Body of pancreas (tissue), 4 donors: ENCODE measurements around the gene ADAMTS6.

Experiments
- POLR2A ChIP-seq, 3 donors: fragments of 450-650 bp; IDR thresholded peaks; one replicate each; pipeline ENCODE4 v1.6.1; 2016; ENCODE audit warnings: antibody characterized with exemption in 3 of 3, mild to moderate bottlenecking in 2 of 3
- TF ChIP-seq, protein P1 (sequence below), 7 experiments: fragments of 450-650 bp in 4 of 7; fragments of 200-600 bp in 3 of 7; sonication (generic) in 3 of 7; IDR thresholded peaks; one replicate each; pipeline ENCODE4 v1.5.1; 2016 to 2019; ENCODE audit warnings: antibody characterized with exemption in 7 of 7

DNA sequence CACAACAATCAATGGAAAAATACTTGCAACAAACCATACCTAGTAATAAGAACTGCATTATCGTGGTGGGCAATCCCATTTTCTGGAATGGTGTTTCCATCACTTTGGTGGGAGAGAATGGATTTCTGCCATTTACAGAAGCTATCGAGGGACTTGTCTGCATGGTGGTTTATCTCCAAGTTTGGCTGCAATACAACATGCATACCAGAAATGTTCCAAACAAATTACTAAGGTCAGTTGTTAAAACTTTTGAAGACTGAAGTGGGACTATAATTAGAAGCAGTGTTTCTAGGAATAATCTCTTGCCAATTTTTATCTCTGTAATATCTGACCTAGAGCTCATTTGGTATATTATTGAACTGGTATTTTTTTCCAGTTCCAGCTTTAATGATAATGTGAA is 30.3 kb downstream of the ADAMTS6 start:
- TF ChIP-seq, protein P1, sequence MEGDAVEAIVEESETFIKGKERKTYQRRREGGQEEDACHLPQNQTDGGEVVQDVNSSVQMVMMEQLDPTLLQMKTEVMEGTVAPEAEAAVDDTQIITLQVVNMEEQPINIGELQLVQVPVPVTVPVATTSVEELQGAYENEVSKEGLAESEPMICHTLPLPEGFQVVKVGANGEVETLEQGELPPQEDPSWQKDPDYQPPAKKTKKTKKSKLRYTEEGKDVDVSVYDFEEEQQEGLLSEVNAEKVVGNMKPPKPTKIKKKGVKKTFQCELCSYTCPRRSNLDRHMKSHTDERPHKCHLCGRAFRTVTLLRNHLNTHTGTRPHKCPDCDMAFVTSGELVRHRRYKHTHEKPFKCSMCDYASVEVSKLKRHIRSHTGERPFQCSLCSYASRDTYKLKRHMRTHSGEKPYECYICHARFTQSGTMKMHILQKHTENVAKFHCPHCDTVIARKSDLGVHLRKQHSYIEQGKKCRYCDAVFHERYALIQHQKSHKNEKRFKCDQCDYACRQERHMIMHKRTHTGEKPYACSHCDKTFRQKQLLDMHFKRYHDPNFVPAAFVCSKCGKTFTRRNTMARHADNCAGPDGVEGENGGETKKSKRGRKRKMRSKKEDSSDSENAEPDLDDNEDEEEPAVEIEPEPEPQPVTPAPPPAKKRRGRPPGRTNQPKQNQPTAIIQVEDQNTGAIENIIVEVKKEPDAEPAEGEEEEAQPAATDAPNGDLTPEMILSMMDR (IDR thresholded peaks at IDR 0.05) = no peak
- no peak for TF ChIP-seq POLR2A (IDR thresholded peaks at IDR 0.05)
